GM12878 (cell line): Measurements from ENCODE around the gene HOXD9. TPM values are rescaled to one million over a fixed set of nuclear protein-coding genes. Genes with fewer than 3 reads are reported as not detected.

ENCODE experiments used
- ATAC-seq: fragments of 200-7000 bp; cut with Tn5 transposase; 3 replicates; pipeline ENCODE4 v1.9.1; 2020; ENCODE audit warnings: mild to moderate bottlenecking, moderate library complexity
- BruUV-seq: library from RNA; stranded (reverse); fragments of 400-500 nt; replicated peaks from 2 replicates; lab custom pipeline; 2021; lab: Mats Ljungman, UMichigan
- CTCF ChIA-PET: fragments of 300-600 bp; sonication (Branson Sonifier 250); formaldehyde crosslinking; extraction: SDS; loops from one replicate; lab custom pipeline; 2021; ENCODE audit warnings: inconsistent platforms; lab: Yijun Ruan, JAX
- POLR2A ChIA-PET: fragments of 350-600 bp; formaldehyde crosslinking; extraction: SDS; loops from one replicate; lab custom pipeline; 2021; ENCODE audit warnings: inconsistent platforms; lab: Charles Lee
- RAD21 ChIA-PET: fragments of 300-600 bp; sonication (Branson Sonifier 250); formaldehyde crosslinking; loops from one replicate; lab custom pipeline; 2023; ENCODE audit warnings: antibody characterized with exemption; ENCODE audit not compliant: unreplicated experiment; lab: Charles Lee
- SMC1A ChIA-PET: fragments of 300-600 bp; sonication (Branson Sonifier 250); formaldehyde crosslinking; loops from one replicate; lab custom pipeline; 2023; ENCODE audit not compliant: unreplicated experiment, uncharacterized antibody; lab: Charles Lee
- DNase-seq: peaks from one replicate; pipeline ENCODE4 v3.0.0-alpha.2; 2011; ENCODE audit warnings: low read depth, low spot score
- FAIRE-seq: peaks from 3 replicates; lab custom pipeline; 2011; peaks lifted over from hg19 to GRCh38; lab: Jason Lieb, UNC
- H2AFZ ChIP-seq: 2 replicates; pipeline ENCODE4 v1.6.0; 2011; ENCODE audit warnings: low read depth, low read length, control low read depth; ENCODE audit not compliant: control insufficient read depth
- H3K27ac ChIP-seq: 2 replicates; pipeline ENCODE4 v1.5.1; 2011; ENCODE audit warnings: control low read depth; ENCODE audit not compliant: control insufficient read depth, insufficient read depth
- H3K27me3 ChIP-seq, 2 experiments: replicated peaks in 1 of 2; 2 replicates each; pipeline versions ENCODE4 v1.6.0 to v1.6.1; 2011; ENCODE audit warnings: low read length in 1 of 2; ENCODE audit not compliant: control insufficient read depth in 2 of 2, insufficient read depth in 2 of 2
- H3K36me3 ChIP-seq, 2 experiments: 2 replicates each; pipeline ENCODE4 v1.5.1; 2011; ENCODE audit warnings: low read length in 1 of 2; ENCODE audit not compliant: control insufficient read depth in 2 of 2, insufficient read depth in 2 of 2
- H3K4me1 ChIP-seq: 2 replicates; pipeline ENCODE4 v1.6.1; 2011; ENCODE audit warnings: mild to moderate bottlenecking, low read length, moderate library complexity, mixed read lengths; ENCODE audit not compliant: control insufficient read depth, insufficient read depth
- H3K4me2 ChIP-seq: 2 replicates; pipeline ENCODE4 v1.6.0; 2011; ENCODE audit warnings: control low read depth; ENCODE audit not compliant: control insufficient read depth, insufficient read depth
- H3K4me3 ChIP-seq: fragments of 200-600 bp; sonication (generic); 2 replicates; pipeline ENCODE4 v1.5.1; 2016
- H3K79me2 ChIP-seq: 2 replicates; pipeline ENCODE4 v1.6.0; 2011; ENCODE audit warnings: low read length; ENCODE audit not compliant: control insufficient read depth, insufficient read depth
- H3K9ac ChIP-seq: 2 replicates; pipeline ENCODE4 v1.8.0; 2011; ENCODE audit warnings: low read length, control low read depth, mixed read lengths; ENCODE audit not compliant: control insufficient read depth, insufficient read depth
- H3K9me3 ChIP-seq: replicated peaks from 3 replicates; pipeline ENCODE4 v1.5.1; 2011; ENCODE audit warnings: mild to moderate bottlenecking, low read length; ENCODE audit not compliant: control insufficient read depth, insufficient read depth
- H4K20me1 ChIP-seq: 2 replicates; pipeline ENCODE4 v1.6.0; 2011; ENCODE audit not compliant: control insufficient read depth, insufficient read depth
- BACH1 ChIP-seq: fragments of 450-650 bp; IDR thresholded peaks from 2 replicates; pipeline ENCODE4 v1.6.1; 2017; ENCODE audit warnings: mild to moderate bottlenecking, borderline replicate concordance
- CEBPB ChIP-seq, 2 experiments: fragments of 150-350 bp in 1 of 2; IDR thresholded peaks; 2 replicates each; pipeline ENCODE4 v1.6.1; 2012 to 2014; ENCODE audit warnings: low read depth in 2 of 2, low read length in 2 of 2, borderline replicate concordance in 1 of 2, inconsistent platforms in 1 of 2
- CHD2 ChIP-seq: IDR thresholded peaks from 2 replicates; pipeline ENCODE4 v1.6.1; 2011; ENCODE audit warnings: low read depth, low read length, improper control_type of control experiment, borderline replicate concordance
- CHD4 ChIP-seq: fragments of 200-600 bp; sonication (generic); IDR thresholded peaks from 2 replicates; pipeline ENCODE4 v1.6.1; 2016; ENCODE audit warnings: mild to moderate bottlenecking
- NFIC ChIP-seq: IDR thresholded peaks from 2 replicates; pipeline ENCODE4 v1.6.1; 2012; ENCODE audit warnings: low read depth, mild to moderate bottlenecking, inconsistent platforms, low read length, moderate library complexity
- NFYA ChIP-seq: IDR thresholded peaks from 2 replicates; pipeline ENCODE4 v1.6.1; 2011; ENCODE audit warnings: low read depth, mild to moderate bottlenecking, low read length, improper control_type of control experiment, borderline replicate concordance
- NR2C1 ChIP-seq: fragments of 450-650 bp; IDR thresholded peaks from 2 replicates; pipeline ENCODE4 v1.6.1; 2017; ENCODE audit warnings: antibody characterized with exemption, mild to moderate bottlenecking, moderate library complexity
- NR2F1 ChIP-seq: fragments of 450-650 bp; conservative IDR thresholded peaks from 2 replicates; pipeline ENCODE4 v1.6.1; 2017; ENCODE audit warnings: mild to moderate bottlenecking
- POLR2AphosphoS5 ChIP-seq: IDR thresholded peaks from 2 replicates; pipeline ENCODE4 v1.6.1; 2011; ENCODE audit warnings: mild to moderate bottlenecking, low read length, inconsistent platforms
- RAD51 ChIP-seq: fragments of 450-650 bp; IDR thresholded peaks from 2 replicates; pipeline ENCODE4 v1.6.1; 2016; ENCODE audit warnings: moderate library complexity, mild to moderate bottlenecking, inconsistent platforms
- RB1 ChIP-seq: fragments of 450-650 bp; formaldehyde crosslinking; IDR thresholded peaks from 2 replicates; pipeline ENCODE4 v1.6.1; 2017; ENCODE audit warnings: mild to moderate bottlenecking, borderline replicate concordance
- RELA ChIP-seq: fragments of 450-650 bp; IDR thresholded peaks from 2 replicates; pipeline ENCODE4 v1.8.0; 2014; ENCODE audit warnings: borderline replicate concordance; ENCODE audit not compliant: partially characterized antibody
- SMC3 ChIP-seq: IDR thresholded peaks from 2 replicates; pipeline ENCODE4 v1.6.1; 2011; ENCODE audit warnings: low read length, improper control_type of control experiment, borderline replicate concordance
- TCF7 ChIP-seq: IDR thresholded peaks from 2 replicates; pipeline ENCODE4 v1.6.1; 2014; ENCODE audit warnings: antibody characterized with exemption, borderline replicate concordance
- WRNIP1 ChIP-seq: IDR thresholded peaks from 2 replicates; pipeline ENCODE4 v1.6.1; 2011; ENCODE audit warnings: low read depth, low read length, improper control_type of control experiment, borderline replicate concordance
- ZNF24 ChIP-seq: fragments of 450-650 bp; IDR thresholded peaks from 2 replicates; pipeline ENCODE4 v1.6.1; 2017; ENCODE audit warnings: antibody characterized with exemption, mild to moderate bottlenecking
- WGBS: methylation state at CpG from one replicate; pipeline ENCODE4 v1.1.6; 2016; ENCODE audit warnings: low lambda C conversion rate; ENCODE audit not compliant: insufficient replicate concordance, insufficient coverage; ENCODE audit errors: missing lambda C conversion rate; 5-methylcytosine and 5-hydroxymethylcytosine counted together
- in situ Hi-C: fragments of 300-500 bp; cut with MboI; formaldehyde crosslinking; loops from 9 replicates; pipeline ENCODE4 v1.14.3; 2018; ENCODE audit warnings: mixed read lengths
- intact Hi-C: fragments of 100-400 bp; cut with micrococcal nuclease; formaldehyde crosslinking; loops from one replicate; pipeline ENCODE4 v1.14.2; 2022; ENCODE audit not compliant: unreplicated experiment
- polyA plus RNA-seq, 11 experiments: library from polyadenylated mRNA; depleted of rRNA in 4 of 11; unstranded in 6 of 11; stranded (reverse) in 5 of 11; fragments of >200 nt; fragmentation: Nextera tagmentation in 4 of 11; fragmentation: Illumina TruSeq in 1 of 11; extraction: Ambion mirVana in 4 of 11; extraction: Trizol in 1 of 11; gene quantifications; 1 replicate in 1 of 11; 2 replicates in 10 of 11; pipeline versions ENCODE4 v1.2.1 to v1.2.3, GENCODE V29; 2011 to 2016; ENCODE audit warnings: inconsistent platforms in 2 of 11, missing spikeins in 2 of 11, low read depth in 1 of 11
- total RNA-seq, 4 experiments: library from RNA; depleted of rRNA in 3 of 4; stranded (reverse); fragments of >200 nt in 3 of 4; fragmentation: Illumina TruSeq in 1 of 4; extraction: Trizol in 1 of 4; gene quantifications; 2 replicates each; pipeline versions ENCODE4 v1.2.1 to v1.2.3, GENCODE V29; 2013 to 2021
- TF ChIP-seq, protein P1 (sequence below): fragments of 450-650 bp; IDR thresholded peaks from 2 replicates; pipeline ENCODE4 v1.6.1; 2017; ENCODE audit warnings: antibody characterized with exemption, mild to moderate bottlenecking, moderate library complexity
- TF ChIP-seq, protein P2 (sequence below): IDR thresholded peaks from 2 replicates; pipeline ENCODE4 v1.6.1; 2011; ENCODE audit warnings: mild to moderate bottlenecking, low read depth, low read length, moderate library complexity; ENCODE audit not compliant: insufficient replicate concordance
- TF ChIP-seq, protein P3 (sequence below): IDR thresholded peaks from 2 replicates; pipeline ENCODE4 v1.6.1; 2012; ENCODE audit warnings: low read length, inconsistent platforms

HOXD9 gene
- total and polyA plus RNA-seq, 10 of the 15 experiments (the other 5 are each of a cell fraction or from before 2014, with no cell fraction given) = not detected

DNA sequence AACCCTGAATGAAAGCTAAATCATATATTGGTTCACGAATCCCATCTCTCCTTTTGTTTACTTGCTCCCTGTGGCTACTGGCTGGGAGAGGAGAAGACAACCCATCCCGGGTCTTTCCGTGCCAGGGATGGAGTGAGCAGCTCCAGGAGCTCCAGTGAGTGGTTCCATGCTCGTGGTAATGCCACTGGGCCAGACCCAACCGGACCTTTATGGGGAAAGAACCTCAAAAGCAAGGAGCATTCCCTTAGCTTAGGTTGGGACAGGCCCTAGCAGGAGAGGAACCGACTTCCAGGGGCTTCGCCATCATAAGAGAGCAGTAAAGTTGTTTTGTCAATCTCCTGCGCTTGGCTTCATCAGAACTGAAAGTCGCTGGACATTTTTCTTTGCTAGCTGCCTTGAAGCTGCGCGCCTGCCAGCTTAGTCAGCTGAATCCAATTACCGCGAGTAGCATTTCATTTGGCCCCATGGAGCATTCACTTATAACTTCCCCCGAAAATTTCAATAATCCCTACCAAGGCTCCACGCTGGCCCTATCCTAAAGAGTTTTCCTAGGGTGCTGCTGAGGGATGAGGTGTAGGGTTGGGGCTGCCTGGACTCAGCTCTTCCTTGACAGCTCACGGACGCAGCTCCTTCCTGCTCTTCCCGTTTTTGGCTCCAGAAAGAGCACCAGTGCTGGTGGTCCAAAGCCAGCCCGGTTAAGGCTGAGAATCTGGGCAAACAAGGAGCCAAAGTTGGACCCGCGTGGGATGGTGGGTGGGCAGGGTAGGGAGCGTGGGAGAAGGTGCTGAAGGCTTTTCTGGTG, 39.5 kb downstream of the HOXD9 start:
- peaks cover 19 to 34% of the 10 kb centered on the region in 2 experiments for H3K27me3 ChIP-seq
- intact Hi-C loops = no loop called here
- H3K4me3 ChIP-seq = no peak overlapping the region
- in situ Hi-C loops = no loop called here
- CTCF ChIA-PET = interaction anchor here (0.6 to 0.9 kb wide), 3 partner anchors 21 to 477 kb away, joined by 3 to 4 read pairs (median 3); no protein-coding TSS in a partner anchor
- no peaks in the 10 kb centered on the region for H4K20me1 ChIP-seq
- BruUV-seq = no TSS peak
- no peak for DNase-seq
- FAIRE-seq = no peak
- RAD21 ChIA-PET = interaction anchor here (1.2 kb wide), 1 partner anchor 11 kb away, joined by 4 read pairs; no protein-coding TSS in a partner anchor
- no peak overlapping the region for H3K27ac ChIP-seq
- peaks cover 2% of the 10 kb centered on the region; the same call in 2 of the 3 replicates for H3K9me3 ChIP-seq
- H2AFZ ChIP-seq = no peak overlapping the region
- POLR2A ChIA-PET = no interaction called here
- 27% methylated on average over 21 of the region's 22 CpGs for WGBS
- H3K4me2 ChIP-seq = no peak overlapping the region
- SMC1A ChIA-PET = interaction anchor here (0.8 to 1.0 kb wide), 2 partner anchors 394 to 489 kb away, joined by 3 read pairs; no protein-coding TSS in a partner anchor
- H3K9ac ChIP-seq = no peak overlapping the region
- H3K4me1 ChIP-seq = no peaks in the 10 kb centered on the region
- ATAC-seq = no peak
- no peaks in the 10 kb centered on the region for H3K36me3 ChIP-seq
- no peaks in the 10 kb centered on the region for H3K79me2 ChIP-seq
- TF ChIP-seq, protein P1, sequence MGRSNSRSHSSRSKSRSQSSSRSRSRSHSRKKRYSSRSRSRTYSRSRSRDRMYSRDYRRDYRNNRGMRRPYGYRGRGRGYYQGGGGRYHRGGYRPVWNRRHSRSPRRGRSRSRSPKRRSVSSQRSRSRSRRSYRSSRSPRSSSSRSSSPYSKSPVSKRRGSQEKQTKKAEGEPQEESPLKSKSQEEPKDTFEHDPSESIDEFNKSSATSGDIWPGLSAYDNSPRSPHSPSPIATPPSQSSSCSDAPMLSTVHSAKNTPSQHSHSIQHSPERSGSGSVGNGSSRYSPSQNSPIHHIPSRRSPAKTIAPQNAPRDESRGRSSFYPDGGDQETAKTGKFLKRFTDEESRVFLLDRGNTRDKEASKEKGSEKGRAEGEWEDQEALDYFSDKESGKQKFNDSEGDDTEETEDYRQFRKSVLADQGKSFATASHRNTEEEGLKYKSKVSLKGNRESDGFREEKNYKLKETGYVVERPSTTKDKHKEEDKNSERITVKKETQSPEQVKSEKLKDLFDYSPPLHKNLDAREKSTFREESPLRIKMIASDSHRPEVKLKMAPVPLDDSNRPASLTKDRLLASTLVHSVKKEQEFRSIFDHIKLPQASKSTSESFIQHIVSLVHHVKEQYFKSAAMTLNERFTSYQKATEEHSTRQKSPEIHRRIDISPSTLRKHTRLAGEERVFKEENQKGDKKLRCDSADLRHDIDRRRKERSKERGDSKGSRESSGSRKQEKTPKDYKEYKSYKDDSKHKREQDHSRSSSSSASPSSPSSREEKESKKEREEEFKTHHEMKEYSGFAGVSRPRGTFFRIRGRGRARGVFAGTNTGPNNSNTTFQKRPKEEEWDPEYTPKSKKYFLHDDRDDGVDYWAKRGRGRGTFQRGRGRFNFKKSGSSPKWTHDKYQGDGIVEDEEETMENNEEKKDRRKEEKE = no peak
- TF ChIP-seq RB1 (no peak), NR2F1 (no peak), CHD4 (no peak), CHD2 (no peak), NR2C1 (no peak), POLR2AphosphoS5 (no peak), NFIC (no peak), WRNIP1 (no peak), TCF7 (no peak), SMC3 (no peak), RELA (no peak), CEBPB (IDR thresholded peaks at IDR 0.05; ENCODE audit: borderline replicate concordance in 1 of 2, low read depth in 2 of 2, low read length in 2 of 2) (no peak), RAD51 (no peak), ZNF24 (no peak), BACH1 (no peak), NFYA (no peak)
- TF ChIP-seq, protein P2, sequence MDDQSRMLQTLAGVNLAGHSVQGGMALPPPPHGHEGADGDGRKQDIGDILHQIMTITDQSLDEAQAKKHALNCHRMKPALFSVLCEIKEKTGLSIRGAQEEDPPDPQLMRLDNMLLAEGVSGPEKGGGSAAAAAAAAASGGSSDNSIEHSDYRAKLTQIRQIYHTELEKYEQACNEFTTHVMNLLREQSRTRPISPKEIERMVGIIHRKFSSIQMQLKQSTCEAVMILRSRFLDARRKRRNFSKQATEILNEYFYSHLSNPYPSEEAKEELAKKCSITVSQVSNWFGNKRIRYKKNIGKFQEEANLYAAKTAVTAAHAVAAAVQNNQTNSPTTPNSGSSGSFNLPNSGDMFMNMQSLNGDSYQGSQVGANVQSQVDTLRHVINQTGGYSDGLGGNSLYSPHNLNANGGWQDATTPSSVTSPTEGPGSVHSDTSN = no peak
- TF ChIP-seq, protein P3, sequence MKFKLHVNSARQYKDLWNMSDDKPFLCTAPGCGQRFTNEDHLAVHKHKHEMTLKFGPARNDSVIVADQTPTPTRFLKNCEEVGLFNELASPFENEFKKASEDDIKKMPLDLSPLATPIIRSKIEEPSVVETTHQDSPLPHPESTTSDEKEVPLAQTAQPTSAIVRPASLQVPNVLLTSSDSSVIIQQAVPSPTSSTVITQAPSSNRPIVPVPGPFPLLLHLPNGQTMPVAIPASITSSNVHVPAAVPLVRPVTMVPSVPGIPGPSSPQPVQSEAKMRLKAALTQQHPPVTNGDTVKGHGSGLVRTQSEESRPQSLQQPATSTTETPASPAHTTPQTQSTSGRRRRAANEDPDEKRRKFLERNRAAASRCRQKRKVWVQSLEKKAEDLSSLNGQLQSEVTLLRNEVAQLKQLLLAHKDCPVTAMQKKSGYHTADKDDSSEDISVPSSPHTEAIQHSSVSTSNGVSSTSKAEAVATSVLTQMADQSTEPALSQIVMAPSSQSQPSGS = no peak
